HEK293T (cell line): Measurements from ENCODE around the gene ZSWIM3.

Source experiments
- CTCF ChIA-PET: fragments of 350-600 bp; formaldehyde crosslinking; extraction: SDS; loops from one replicate; lab custom pipeline; 2021; ENCODE audit warnings: antibody characterized with exemption, inconsistent platforms; lab: Yijun Ruan, JAX
- POLR2A ChIA-PET: fragments of 350-600 bp; formaldehyde crosslinking; extraction: SDS; loops from one replicate; lab custom pipeline; 2020; ENCODE audit warnings: antibody characterized with exemption, inconsistent platforms; lab: Yijun Ruan, JAX
- DNase-seq: peaks from one replicate; pipeline ENCODE4 v3.0.0; 2012; ENCODE audit warnings: mixed read lengths; ENCODE audit errors: extremely low spot score
- ARNT ChIP-seq: fragments of 450-650 bp; IDR thresholded peaks from 2 replicates; pipeline ENCODE4 v1.6.1; 2017; ENCODE audit warnings: mild to moderate bottlenecking
- BHLHE40 ChIP-seq: fragments of 450-650 bp; IDR thresholded peaks from 2 replicates; pipeline ENCODE4 v1.6.1; 2016; ENCODE audit warnings: mild to moderate bottlenecking, moderate library complexity, borderline replicate concordance
- CTBP1 ChIP-seq: fragments of 450-650 bp; IDR thresholded peaks from 2 replicates; pipeline ENCODE4 v1.6.1; 2016; ENCODE audit warnings: borderline replicate concordance
- ELF4 ChIP-seq: fragments of 450-650 bp; IDR thresholded peaks from 2 replicates; pipeline ENCODE4 v1.6.1; 2017; ENCODE audit warnings: antibody characterized with exemption
- FOXA1 ChIP-seq: fragments of 450-650 bp; IDR thresholded peaks from 2 replicates; pipeline ENCODE4 v1.6.1; 2016; ENCODE audit warnings: mild to moderate bottlenecking
- FOXK2 ChIP-seq: fragments of 450-650 bp; IDR thresholded peaks from 2 replicates; pipeline ENCODE4 v1.6.1; 2016; ENCODE audit warnings: mild to moderate bottlenecking
- FOXM1 ChIP-seq: fragments of 450-650 bp; IDR thresholded peaks from 2 replicates; pipeline ENCODE4 v1.6.1; 2017; ENCODE audit warnings: mild to moderate bottlenecking, borderline replicate concordance
- HDGF ChIP-seq: fragments of 450-650 bp; IDR thresholded peaks from 2 replicates; pipeline ENCODE4 v1.6.1; 2017; ENCODE audit warnings: antibody characterized with exemption, borderline replicate concordance
- L3MBTL2 ChIP-seq: fragments of 450-650 bp; conservative IDR thresholded peaks from 2 replicates; pipeline ENCODE4 v1.6.1; 2016; ENCODE audit warnings: mild to moderate bottlenecking
- LEF1 ChIP-seq: fragments of 450-650 bp; IDR thresholded peaks from 2 replicates; pipeline ENCODE4 v1.6.1; 2017; ENCODE audit warnings: mild to moderate bottlenecking, borderline replicate concordance
- NFRKB ChIP-seq: fragments of 450-650 bp; IDR thresholded peaks from 2 replicates; pipeline ENCODE4 v1.6.1; 2016; ENCODE audit warnings: mild to moderate bottlenecking, moderate library complexity
- PKNOX1 ChIP-seq: fragments of 450-650 bp; IDR thresholded peaks from 2 replicates; pipeline ENCODE4 v1.6.1; 2016
- SP1 ChIP-seq: fragments of 450-650 bp; IDR thresholded peaks from 2 replicates; pipeline ENCODE4 v1.6.1; 2017
- SUZ12 ChIP-seq: fragments of 450-650 bp; IDR thresholded peaks from 2 replicates; pipeline ENCODE4 v1.6.1; 2016; ENCODE audit warnings: mild to moderate bottlenecking
- TARDBP ChIP-seq: fragments of 450-650 bp; IDR thresholded peaks from 2 replicates; pipeline ENCODE4 v1.6.1; 2016
- ZNF384 ChIP-seq: fragments of 450-650 bp; IDR thresholded peaks from 2 replicates; pipeline ENCODE4 v1.6.1; 2016

The ZSWIM3 gene

GRCh38 chr20:45911486-45912343 lies 54.3 kb downstream of the ZSWIM3 start, which contains the start of gene PLTP:
PLTP (minus strand) TSS chr20:45912155; CDS start chr20:45911452, 703 bp downstream.
- POLR2A ChIA-PET: interaction anchor here (1.4 to 1.6 kb wide), 2 partner anchors 18 to 30 kb away, joined by 3 to 5 read pairs; no protein-coding TSS in a partner anchor
- DNase-seq: no peak

GRCh38 chr20:45912344-45912682 lies 54.9 kb downstream of the ZSWIM3 start:
- TF ChIP-seq HDGF (no peak), FOXK2 (no peak), CTBP1 (no peak), L3MBTL2 (no peak), ARNT (no peak), ZNF384 (no peak), LEF1 (no peak), SUZ12 (no peak), TARDBP (no peak), BHLHE40 (no peak), FOXA1 (no peak), SP1 (no peak), PKNOX1 (no peak), FOXM1 (no peak), ELF4 (no peak), NFRKB (no peak)
- ChIA-PET POLR2A (no interaction called here), CTCF (no interaction called here)
- DNase-seq: no peak

More at GRCh38 chr20:45911486-45912343, 54.3 kb downstream of the ZSWIM3 start, which contains the start of gene PLTP:
- CTCF ChIA-PET: no interaction called here
- TF ChIP-seq L3MBTL2: 0 out of 2 replicates have a peak, but pooled peaks have one; percentile 36
- TF ChIP-seq CTBP1: no peak

- ChIA-PET POLR2A (no interaction called here), CTCF (no interaction called here)
- TF ChIP-seq PKNOX1: no peak
- TF ChIP-seq ZNF384: no peak
- TF ChIP-seq ELF4: no peak
- no peak for TF ChIP-seq ARNT
- no peak for TF ChIP-seq FOXM1
- no peak for DNase-seq
Observed at GRCh38 chr20:45913116-45913515, 55.7 kb downstream of the ZSWIM3 start.

- ChIA-PET POLR2A (interaction anchor here (3.0 kb wide), 1 partner anchor 17 kb away, joined by 11 read pairs; the partner anchor contains the start of gene PCIF1), CTCF (no interaction called here)
- DNase-seq: no peak
- TF ChIP-seq TARDBP (no peak), L3MBTL2 (no peak), PKNOX1 (no peak), CTBP1 (no peak), SUZ12 (no peak), LEF1 (no peak), SP1 (no peak), FOXM1 (no peak), ELF4 (no peak), FOXK2 (no peak), ZNF384 (no peak), ARNT (no peak), BHLHE40 (no peak), FOXA1 (no peak), HDGF (no peak)
Observed at GRCh38 chr20:45917790-45918141, 60.4 kb downstream of the ZSWIM3 start.

- TF ChIP-seq NFRKB (no peak), LEF1 (no peak), TARDBP (no peak), PKNOX1 (no peak), FOXM1 (no peak), BHLHE40 (no peak), ELF4 (no peak), L3MBTL2 (no peak), SP1 (no peak), HDGF (no peak), ARNT (no peak), FOXK2 (no peak), ZNF384 (no peak), FOXA1 (no peak), CTBP1 (no peak), SUZ12 (no peak)
- no peak for DNase-seq
- CTCF ChIA-PET: no interaction called here
- POLR2A ChIA-PET: interaction anchor here (2.8 to 3.0 kb wide), 2 partner anchors 16 kb away, joined by 11 to 19 read pairs; partner anchors contain the start of gene PCIF1
Observed at GRCh38 chr20:45918182-45918737, 60.8 kb downstream of the ZSWIM3 start.
